Colonic mucosa (tissue), 4 donors: ENCODE results near the gene AMPH. TPM values are rescaled to one million over a fixed set of nuclear protein-coding genes. Genes with fewer than 3 reads are reported as not detected.
A peak's percentile ranks its signal among the peaks of the same experiment; 100 is the strongest.
"Not testable (repeated sequence)": the region's sequence is repeated elsewhere in the genome, so short reads cannot be mapped to it uniquely, and the experiment has no call there.

Experiments
- DNase-seq: peaks from one replicate; pipeline ENCODE4 v3.0.0-alpha.2; 2020
- H3K27ac ChIP-seq: fragments of 200-600 bp; one replicate; pipeline ENCODE4 v1.8.0; 2021
- H3K27me3 ChIP-seq: fragments of 200-600 bp; one replicate; pipeline ENCODE4 v1.8.0; 2021
- H3K36me3 ChIP-seq: fragments of 200-600 bp; one replicate; pipeline ENCODE4 v1.8.0; 2021
- H3K4me1 ChIP-seq: fragments of 200-600 bp; one replicate; pipeline ENCODE4 v1.8.0; 2021; ENCODE audit warnings: mild to moderate bottlenecking
- H3K4me3 ChIP-seq: fragments of 200-600 bp; one replicate; pipeline ENCODE4 v1.8.0; 2021
- H3K9ac ChIP-seq, 2 donors: one replicate each; pipeline ENCODE4 v1.7.0; 2013; ENCODE audit warnings: control low read depth in 2 of 2, low read depth in 2 of 2, low read length in 2 of 2
- H3K9me3 ChIP-seq: fragments of 200-600 bp; one replicate; pipeline ENCODE4 v1.8.0; 2021
- CTCF ChIP-seq: fragments of 200-600 bp; IDR thresholded peaks from one replicate; pipeline ENCODE4 v1.8.0; 2022; ENCODE audit warnings: antibody characterized with exemption, mild to moderate bottlenecking
- intact Hi-C: fragments of 100-400 bp; cut with DNase I; formaldehyde crosslinking; loops from one replicate; pipeline ENCODE4 v1.14.1; 2022
- total RNA-seq, 2 donors: library from RNA; stranded (reverse); fragmentation: NEBNext Ultra II Directional in 1 of 2; extraction: Animal tissue kit (Norgen Biotek cat#: 25700) in 1 of 2; gene quantifications; one replicate each; pipeline ENCODE4 v1.2.1, GENCODE V29; 2021
- donor health status: healthy.
- donor health status: DM: no; HTN: no; CAD: no.
- donor health status: DM: no; HTN: no; CAD: no.

Gene AMPH
- total RNA-seq, 2 donors from 2014 or later: 0.49 to 1.1 TPM

DNA sequence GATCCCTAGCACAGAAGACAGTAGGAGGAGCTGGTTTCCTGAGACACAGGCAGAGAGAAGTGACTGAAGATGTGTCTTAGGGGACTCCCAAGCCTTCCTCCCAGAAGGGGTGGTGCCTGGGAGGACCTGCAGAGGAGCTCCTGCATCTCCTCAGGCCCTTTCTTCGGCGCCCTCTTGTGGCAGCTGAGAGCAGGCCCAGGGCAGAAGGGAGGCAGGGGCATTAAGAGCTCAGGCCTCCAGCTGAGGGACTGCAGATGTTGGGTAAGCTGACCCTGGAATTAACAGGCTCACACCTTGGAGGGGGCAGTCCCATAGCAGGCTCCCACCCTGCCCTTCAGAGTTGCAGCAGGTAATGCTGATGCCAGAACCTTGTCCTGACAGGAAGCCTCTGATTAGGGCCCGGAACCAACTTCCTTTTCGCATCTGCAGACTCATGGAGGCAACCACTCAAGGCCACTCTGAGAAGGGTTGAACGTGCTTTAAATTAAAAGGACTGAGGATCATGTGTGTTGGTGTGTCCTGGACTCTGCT lies 272.0 kb downstream of the AMPH start:
- H3K27me3 ChIP-seq, H3K9ac ChIP-seq, H3K36me3 ChIP-seq, H3K9me3 ChIP-seq, H3K4me1 ChIP-seq, intact Hi-C loops: not testable (repeated sequence)
- TF ChIP-seq CTCF: peak; percentile 37
- peak; percentile 55 for DNase-seq
- H3K4me3 ChIP-seq: peak overlapping the region; percentile 2
- H3K27ac ChIP-seq: peak overlapping the region; percentile 37

- H3K36me3 ChIP-seq, H3K9ac ChIP-seq, DNase-seq, H3K4me1 ChIP-seq, H3K9me3 ChIP-seq, intact Hi-C loops, H3K27me3 ChIP-seq, H3K4me3 ChIP-seq: not testable (repeated sequence)
- peak overlapping the region; percentile 37 for H3K27ac ChIP-seq
Measured at GRCh38 chr7:38358273-38358831, 272.8 kb downstream of the AMPH start.

DNA sequence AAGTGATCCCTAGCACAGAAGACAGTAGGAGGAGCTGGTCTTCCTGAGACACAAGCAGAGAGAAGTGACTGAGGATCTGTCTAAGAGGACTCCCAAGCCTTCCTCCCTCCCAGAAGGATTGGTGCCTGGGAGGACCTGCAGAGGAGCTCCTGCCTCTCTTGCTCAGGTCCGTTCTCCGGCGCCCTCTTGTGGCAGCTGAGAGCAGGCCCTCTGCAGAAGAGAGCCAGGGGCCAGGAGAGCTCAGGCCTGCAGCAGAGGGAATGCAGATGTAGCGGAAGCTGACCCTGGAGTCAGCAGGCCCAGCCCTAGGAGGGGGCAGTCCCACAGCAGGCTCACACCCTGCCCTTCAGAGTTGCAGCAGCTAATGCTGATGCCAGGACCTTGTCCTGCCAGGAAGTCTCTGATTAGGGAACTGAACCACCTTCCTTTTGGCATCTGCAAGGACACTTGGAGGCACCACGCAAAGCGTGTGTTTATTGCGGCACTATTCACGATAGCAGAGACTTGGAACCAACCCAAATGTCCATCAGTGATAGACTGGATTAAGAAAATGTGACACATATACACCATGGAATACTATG lies 276.8 kb downstream of the AMPH start:
- H3K4me1 ChIP-seq, DNase-seq, H3K9ac ChIP-seq, intact Hi-C loops, H3K27ac ChIP-seq, H3K4me3 ChIP-seq, H3K9me3 ChIP-seq, H3K36me3 ChIP-seq, H3K27me3 ChIP-seq: not testable (repeated sequence)
- peak; percentile 59 for TF ChIP-seq CTCF

DNA sequence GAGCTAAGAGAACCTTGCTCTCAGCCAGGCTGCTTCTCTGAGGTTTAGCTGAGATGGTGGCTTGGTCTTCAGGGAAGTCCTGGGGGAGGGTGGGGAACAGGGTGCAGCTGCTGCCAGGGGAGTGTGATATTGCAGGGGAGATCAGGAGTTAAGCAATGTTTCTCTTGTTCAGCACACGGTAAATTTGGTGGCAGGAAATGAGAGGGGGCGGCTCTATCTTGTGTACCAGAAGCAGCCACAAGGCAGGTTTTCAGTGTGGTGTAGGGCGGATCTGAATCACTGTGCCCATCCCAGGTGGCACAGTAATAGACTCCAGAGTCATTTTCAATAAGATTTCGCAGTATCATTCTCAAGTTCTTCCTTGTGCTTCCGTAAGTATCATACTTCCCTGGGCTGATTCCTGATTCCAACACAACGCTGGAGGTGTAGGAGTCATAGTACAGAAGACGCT lies 277.7 kb downstream of the AMPH start:
- H3K36me3 ChIP-seq, H3K9me3 ChIP-seq, intact Hi-C loops, H3K4me3 ChIP-seq, H3K9ac ChIP-seq, H3K27ac ChIP-seq, DNase-seq, H3K27me3 ChIP-seq, H3K4me1 ChIP-seq: not testable (repeated sequence)

DNA sequence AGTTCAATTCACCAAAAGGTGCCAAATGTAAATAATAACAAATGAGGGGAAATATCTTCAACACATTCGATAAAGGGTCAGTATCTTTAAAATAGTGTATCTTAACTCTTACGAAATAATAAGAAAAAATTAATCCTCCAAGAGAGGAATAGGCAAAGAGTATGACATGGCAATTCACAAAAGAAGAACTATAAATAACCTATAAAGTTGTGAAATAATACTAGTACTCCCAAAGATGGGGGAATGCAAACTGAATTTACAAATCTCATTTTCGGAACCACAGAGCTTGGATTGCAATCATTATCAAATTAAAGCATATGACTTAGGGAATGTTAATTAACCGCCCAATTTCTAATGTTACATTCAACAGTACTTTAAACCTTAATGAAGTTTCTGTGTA lies 279.6 kb downstream of the AMPH start:
- no peaks in the 10 kb centered on the region for H3K9me3 ChIP-seq
- no peak for TF ChIP-seq CTCF
- no peaks in the 10 kb centered on the region for H3K27me3 ChIP-seq

DNA sequence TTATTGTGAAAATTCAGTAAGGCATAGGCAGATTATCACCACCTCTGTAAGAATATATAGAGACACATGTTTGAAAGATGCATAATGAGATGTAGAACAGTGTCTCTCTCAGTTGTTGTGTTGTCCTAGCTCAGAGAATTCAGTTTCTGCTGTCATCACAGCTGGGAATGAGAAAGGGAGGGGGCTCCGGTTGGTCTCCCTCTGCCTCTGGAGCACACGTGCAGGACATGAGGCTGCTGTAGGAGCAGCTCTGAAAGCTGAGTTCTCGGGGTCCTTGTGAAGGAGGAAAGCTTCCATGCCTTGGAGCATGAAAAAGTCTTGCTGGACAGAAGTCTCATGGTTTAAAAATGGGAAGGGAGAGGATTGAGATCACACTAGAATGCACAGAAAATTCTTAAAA lies 280.4 kb downstream of the AMPH start:
- DNase-seq, H3K9me3 ChIP-seq, H3K27me3 ChIP-seq, H3K27ac ChIP-seq, intact Hi-C loops, H3K9ac ChIP-seq, H3K4me1 ChIP-seq, H3K36me3 ChIP-seq, H3K4me3 ChIP-seq: not testable (repeated sequence)

More for the DNA sequence above, 279.6 kb downstream of the AMPH start:
- Histone ChIP-seq H3K9ac (no peak overlapping the region), H3K4me1 (no peaks in the 10 kb centered on the region), H3K27ac (no peak overlapping the region), H3K4me3 (no peak overlapping the region), H3K36me3 (no peaks in the 10 kb centered on the region)
- intact Hi-C loops: no loop called here
- DNase-seq: no peak

DNA sequence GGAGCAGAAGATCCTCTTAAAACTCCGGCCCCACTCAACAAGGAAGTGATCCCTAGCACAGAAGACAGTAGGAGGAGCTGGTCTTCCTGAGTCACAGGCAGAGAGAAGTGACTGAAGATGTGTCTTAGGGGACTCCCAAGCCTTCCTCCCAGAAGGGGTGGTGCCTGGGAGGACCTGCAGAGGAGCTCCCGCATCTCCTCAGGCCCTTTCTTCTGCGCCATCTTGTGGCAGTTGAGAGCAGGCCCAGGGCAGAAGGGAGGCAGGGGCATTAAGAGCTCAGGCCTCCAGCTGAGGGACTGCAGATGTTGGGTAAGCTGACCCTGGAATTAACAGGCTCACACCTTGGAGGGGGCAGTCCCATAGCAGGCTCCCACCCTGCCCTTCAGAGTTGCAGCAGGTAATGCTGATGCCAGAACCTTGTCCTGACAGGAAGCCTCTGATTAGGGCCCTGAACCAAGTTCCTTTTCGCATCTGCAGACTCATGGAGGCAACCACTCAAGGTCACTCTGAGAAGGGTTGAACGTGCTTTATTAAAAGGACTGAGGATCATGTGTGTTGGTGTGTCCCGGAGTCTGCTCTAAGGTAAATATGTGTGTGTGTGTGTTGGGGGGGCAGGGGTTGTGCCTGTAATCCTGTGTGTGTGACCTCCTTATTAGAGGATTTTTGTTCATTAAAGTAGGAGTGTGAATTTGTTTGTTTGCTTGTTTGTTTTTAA lies 281.1 kb downstream of the AMPH start:
- intact Hi-C loops, H3K27ac ChIP-seq, H3K9me3 ChIP-seq, H3K4me1 ChIP-seq, DNase-seq, H3K36me3 ChIP-seq, H3K9ac ChIP-seq, H3K27me3 ChIP-seq, H3K4me3 ChIP-seq: not testable (repeated sequence)

- H3K27ac ChIP-seq, H3K4me3 ChIP-seq, H3K4me1 ChIP-seq, H3K36me3 ChIP-seq, DNase-seq, H3K9ac ChIP-seq, intact Hi-C loops, H3K9me3 ChIP-seq, H3K27me3 ChIP-seq: not testable (repeated sequence)
Measured at GRCh38 chr7:38349126-38349795, 281.9 kb downstream of the AMPH start.
